ENCODE data around the gene PRR12. TPM values are rescaled to one million over a fixed set of nuclear protein-coding genes. Genes with fewer than 3 reads are reported as not detected.
A peak's percentile ranks its signal among the peaks of the same experiment; 100 is the strongest.

PRR12 gene
- total RNA-seq, 3 donors from 2014 or later, result 24.2 to 37.3 (median 26.2) TPM

GRCh38 chr19:49544154-49544553, 46.8 kb upstream of the PRR12 start:
- no peak for ATAC-seq
- peaks cover 31% of the 10 kb centered on the region for H3K4me1 ChIP-seq (ENCODE audit: low read depth)
- H3K4me3 ChIP-seq, result no peak overlapping the region
- H3K9me3 ChIP-seq, result no peaks in the 10 kb centered on the region
- no peak for DNase-seq
- no peak for TF ChIP-seq CTCF (IDR thresholded peaks at IDR 0.05)
- H3K36me3 ChIP-seq (ENCODE audit: low read depth), result peaks cover 2% of the 10 kb centered on the region
- intact Hi-C loops (cut with DNase I, micrococcal nuclease), result no loop called here

GRCh38 chr19:49546825-49547565, 44.0 kb upstream of the PRR12 start:
- intact Hi-C loops (cut with DNase I, micrococcal nuclease), result no loop called here
- H3K9me3 ChIP-seq, result no peaks in the 10 kb centered on the region
- ATAC-seq (peak; percentile 91), DNase-seq (peak in 1 of 3 donors; percentile 95)
- peaks cover 34% of the 10 kb centered on the region for H3K4me1 ChIP-seq (ENCODE audit: low read depth)
- no peaks in the 10 kb centered on the region for H3K36me3 ChIP-seq (ENCODE audit: low read depth)
- no peak overlapping the region for H3K4me3 ChIP-seq
- peak; percentile 78 for TF ChIP-seq CTCF (IDR thresholded peaks at IDR 0.05)

- no peak for TF ChIP-seq CTCF (IDR thresholded peaks at IDR 0.05)
- intact Hi-C loops (cut with DNase I, micrococcal nuclease), result no loop called here
- ATAC-seq (peak; percentile 34), DNase-seq (peak in 1 of 3 donors; percentile 73)
- Histone ChIP-seq H3K9me3 (no peaks in the 10 kb centered on the region), H3K4me3 (no peak overlapping the region), H3K4me1 (ENCODE audit: low read depth) (peaks cover 55% of the 10 kb centered on the region), H3K36me3 (ENCODE audit: low read depth) (no peaks in the 10 kb centered on the region)
These were observed 41.9 kb upstream of the PRR12 start for GRCh38 chr19:49549045-49549444.

GRCh38 chr19:49551531-49551930, 39.5 kb upstream of the PRR12 start:
- ATAC-seq, result no peak
- intact Hi-C loops (cut with DNase I, micrococcal nuclease), result no loop called here
- DNase-seq, result no peak
- Histone ChIP-seq H3K4me3 (no peak overlapping the region), H3K9me3 (no peaks in the 10 kb centered on the region), H3K36me3 (ENCODE audit: low read depth) (no peaks in the 10 kb centered on the region), H3K4me1 (ENCODE audit: low read depth) (peaks cover 66% of the 10 kb centered on the region)
- no peak for TF ChIP-seq CTCF (IDR thresholded peaks at IDR 0.05)

- Histone ChIP-seq H3K4me1 (ENCODE audit: low read depth) (peaks cover 54% of the 10 kb centered on the region), H3K9me3 (no peaks in the 10 kb centered on the region), H3K4me3 (no peak overlapping the region), H3K36me3 (ENCODE audit: low read depth) (no peaks in the 10 kb centered on the region)
- peak in 2 of 3 donors; percentile 49 to 54 for DNase-seq
- TF ChIP-seq CTCF (IDR thresholded peaks at IDR 0.05), result no peak
- intact Hi-C loops (cut with DNase I, micrococcal nuclease), result no loop called here
- peak; percentile 11 for ATAC-seq
These were observed 38.2 kb upstream of the PRR12 start for GRCh38 chr19:49552749-49553148.
